GM21360 (cell line): ENCODE data around the gene UBASH3A.
"Not testable (repeated sequence)": the region's sequence is repeated elsewhere in the genome, so short reads cannot be mapped to it uniquely, and the experiment has no call there.

Experiments
- ATAC-seq: cut with Tn5 transposase; IDR thresholded peaks from one replicate; pipeline ENCODE4 v1.9.1; 2021; ENCODE audit warnings: mild to moderate bottlenecking, moderate library complexity; ENCODE audit not compliant: unreplicated experiment

The UBASH3A gene

DNA sequence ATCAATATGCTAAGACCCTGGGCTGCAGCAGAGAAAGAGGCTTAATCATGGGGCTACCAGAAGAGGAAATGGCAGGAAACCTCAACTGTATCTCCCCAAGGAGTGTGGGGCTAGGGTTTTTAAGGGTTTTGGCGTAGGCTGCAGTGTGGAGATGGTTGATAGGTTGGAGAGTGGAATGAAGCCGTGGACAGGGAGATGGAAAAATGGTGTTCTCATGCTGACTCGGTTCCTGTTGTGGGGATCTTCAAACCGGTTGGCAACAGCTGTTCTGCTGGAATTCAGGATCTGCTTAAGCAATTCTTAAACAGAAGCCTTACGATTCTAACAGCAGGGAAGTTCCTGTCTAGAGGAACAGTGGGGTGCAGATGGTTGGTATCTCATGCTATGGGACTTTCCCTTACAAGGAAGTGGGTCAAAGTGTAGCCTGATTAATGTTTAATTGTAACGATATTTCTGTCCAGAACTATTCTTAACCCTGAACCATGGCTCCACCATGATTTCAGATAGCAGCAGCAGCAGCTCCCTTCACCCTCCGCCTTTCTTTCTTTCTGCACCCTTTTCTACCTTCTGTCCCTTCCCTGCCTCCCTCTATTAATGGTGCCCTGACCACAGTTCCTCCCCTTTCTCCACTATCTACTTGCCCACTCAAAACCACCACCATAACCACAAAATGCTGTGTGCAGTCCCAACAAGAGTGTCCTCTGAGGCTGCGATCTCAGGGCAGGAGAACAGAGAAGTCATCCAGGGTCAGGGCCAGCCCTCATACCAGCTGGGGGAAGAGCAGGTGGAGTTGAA lies 61.5 kb downstream of the UBASH3A start:
- no peak for ATAC-seq

DNA sequence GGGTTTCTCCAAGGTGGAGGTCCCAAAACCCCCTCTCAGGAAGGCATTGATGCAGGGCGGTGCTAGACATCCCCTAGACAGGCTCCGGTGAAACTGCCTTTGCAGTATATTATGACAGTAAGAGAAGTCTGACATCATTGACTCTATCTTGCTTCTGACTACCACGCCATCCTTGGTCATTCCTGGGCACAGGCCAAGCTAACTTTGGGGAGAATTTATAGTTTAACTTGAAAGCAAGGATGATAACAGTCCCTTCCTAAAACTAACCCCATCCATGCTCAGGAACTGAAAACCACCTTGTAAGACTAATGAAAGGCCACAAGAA lies 62.1 kb downstream of the UBASH3A start:
- ATAC-seq: no peak

DNA sequence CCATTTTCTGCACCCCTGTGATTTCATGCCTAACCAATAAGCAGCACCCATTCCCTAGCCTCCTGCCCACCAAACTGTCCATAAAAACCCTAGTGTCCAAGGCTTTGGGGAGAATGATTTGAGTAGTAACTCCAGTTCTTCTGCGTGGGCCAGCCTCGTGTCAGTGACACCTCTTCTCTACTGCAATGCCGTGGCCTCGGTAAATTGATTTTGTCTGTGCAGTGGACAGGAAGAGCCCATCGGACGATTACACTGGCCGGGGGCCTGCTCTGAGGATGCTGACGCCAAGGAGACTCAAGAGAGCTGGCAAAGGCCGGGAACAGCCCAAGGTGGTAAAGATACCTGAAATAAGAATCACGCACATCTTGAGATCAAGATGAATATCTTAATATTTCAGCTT lies 63.0 kb downstream of the UBASH3A start:
- ATAC-seq: no peak

DNA sequence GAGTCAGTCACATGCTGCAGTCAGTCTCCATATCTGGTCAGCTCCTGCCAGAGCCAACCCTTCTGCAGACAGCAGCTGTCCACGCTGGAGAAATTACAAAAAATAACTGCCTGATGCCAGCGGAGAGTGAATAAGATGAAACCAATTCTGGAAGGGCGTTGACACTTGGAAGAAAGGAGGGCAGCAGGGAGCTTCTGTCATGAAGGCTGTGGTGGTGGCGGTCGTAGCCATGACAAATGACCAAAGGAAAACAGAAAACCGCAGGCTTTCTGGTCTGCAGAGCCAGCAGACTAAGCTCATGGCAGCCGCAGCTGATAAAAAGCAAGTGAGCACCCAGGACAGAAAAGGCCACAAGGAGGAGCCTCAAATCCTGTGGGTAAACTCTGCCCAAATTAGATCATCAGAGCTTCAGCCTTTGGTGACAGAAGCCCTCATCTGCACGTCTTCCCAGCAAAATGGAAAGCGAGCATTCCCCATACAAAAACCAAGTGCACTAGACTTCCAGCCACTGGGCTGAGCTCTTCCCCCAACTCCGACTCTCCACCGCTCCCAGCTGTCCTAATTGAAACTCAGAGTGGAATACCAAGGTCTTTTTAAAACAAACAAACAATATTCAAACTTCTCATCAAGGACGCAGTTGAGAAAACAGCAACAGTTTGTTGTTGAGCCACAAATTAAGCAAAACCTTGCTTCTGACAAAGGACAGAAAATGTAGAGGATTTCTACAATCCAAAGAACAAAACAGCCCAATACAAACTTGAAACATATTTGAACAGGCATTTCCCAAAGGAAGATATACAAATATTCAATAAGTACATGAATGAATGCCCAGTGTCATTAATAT lies 63.7 kb downstream of the UBASH3A start:
- ATAC-seq: no peak

DNA sequence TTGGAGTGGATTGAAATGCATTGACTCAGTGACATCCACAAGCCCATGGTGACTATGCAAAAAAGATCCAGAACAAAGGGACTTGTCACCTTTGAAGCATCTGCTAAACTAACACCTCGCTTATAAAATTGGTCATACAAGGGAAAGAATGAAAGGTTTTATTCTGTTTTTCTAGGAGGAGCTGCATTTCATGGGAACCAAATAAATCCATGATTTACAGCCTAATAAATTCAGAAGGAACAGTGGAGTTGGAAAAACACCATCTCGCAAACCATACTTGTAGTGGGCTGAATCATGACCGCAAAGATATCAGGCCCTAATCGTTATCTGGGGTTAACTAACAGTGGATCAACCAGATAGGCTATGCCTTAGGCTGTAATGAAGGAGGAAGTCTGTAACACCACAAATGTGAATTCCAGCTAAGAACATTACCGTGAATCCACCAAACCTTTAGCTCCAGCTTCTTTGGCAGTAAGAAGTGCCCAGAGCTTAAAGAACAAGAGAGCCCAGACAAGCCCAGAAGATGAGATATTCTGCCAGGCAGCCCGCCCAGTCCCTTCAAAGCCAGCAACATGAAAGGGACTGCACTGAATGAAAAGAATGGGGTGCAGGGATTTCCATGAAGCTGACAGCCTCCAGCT lies 64.9 kb downstream of the UBASH3A start:
- no peak for ATAC-seq

DNA sequence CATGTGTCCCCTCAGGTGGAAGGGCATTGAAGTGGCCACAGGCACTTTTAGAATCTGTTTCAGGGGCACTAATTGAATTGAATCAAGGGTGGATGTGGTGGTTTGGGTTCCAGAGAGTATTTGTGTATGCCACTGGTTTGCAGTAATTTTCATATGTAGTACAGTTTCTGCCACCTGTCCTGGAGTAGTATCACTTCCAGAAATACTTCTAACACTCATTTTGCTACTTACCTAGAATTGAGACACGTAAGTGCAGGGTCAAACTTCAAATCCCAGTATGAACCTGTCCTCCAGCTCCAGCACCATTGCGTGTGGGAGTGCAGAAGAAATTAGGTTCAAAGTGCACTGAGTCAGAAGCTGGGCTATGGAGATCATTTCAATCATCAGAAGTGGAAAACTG lies 65.6 kb downstream of the UBASH3A start:
- ATAC-seq: peak; percentile 38

DNA sequence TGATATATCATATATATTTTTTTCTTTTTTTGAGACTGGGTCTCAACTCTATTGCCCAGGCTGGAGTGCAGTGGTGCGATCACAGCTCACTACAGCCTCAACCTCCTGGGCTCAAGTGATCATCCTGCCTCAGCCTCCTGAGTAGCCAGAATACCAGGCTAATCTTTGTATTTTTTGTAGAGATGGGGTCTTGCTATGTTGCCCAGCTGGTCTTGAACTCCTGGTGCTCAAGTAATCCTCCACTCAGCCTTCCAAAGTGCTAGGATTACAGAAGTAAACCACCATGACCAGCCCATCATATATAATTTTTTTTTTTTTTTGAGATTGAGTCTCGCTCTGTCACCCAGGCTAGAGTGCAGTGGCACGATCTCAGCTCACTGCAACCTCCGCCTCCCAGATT lies 66.0 kb downstream of the UBASH3A start:
- ATAC-seq: not testable (repeated sequence)

DNA sequence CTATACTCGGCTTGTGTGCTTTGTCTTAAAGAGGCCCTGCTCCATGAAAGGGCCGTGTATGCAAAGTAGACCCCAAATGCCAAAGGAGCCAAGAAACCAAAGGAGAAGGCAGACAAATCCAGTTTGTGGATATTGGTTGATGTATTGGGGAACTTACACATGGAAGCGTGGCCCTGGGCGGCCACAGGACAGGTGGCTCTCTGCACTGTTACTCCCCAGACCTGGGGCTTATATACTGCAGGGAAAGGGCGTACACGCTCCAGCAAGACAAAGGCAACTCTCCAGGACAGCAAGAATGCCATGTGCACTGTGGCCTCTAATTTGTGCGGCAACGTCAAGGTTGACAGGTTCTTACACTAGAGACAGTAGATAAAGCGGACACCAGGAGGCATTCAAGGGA lies 67.5 kb downstream of the UBASH3A start:
- no peak for ATAC-seq

DNA sequence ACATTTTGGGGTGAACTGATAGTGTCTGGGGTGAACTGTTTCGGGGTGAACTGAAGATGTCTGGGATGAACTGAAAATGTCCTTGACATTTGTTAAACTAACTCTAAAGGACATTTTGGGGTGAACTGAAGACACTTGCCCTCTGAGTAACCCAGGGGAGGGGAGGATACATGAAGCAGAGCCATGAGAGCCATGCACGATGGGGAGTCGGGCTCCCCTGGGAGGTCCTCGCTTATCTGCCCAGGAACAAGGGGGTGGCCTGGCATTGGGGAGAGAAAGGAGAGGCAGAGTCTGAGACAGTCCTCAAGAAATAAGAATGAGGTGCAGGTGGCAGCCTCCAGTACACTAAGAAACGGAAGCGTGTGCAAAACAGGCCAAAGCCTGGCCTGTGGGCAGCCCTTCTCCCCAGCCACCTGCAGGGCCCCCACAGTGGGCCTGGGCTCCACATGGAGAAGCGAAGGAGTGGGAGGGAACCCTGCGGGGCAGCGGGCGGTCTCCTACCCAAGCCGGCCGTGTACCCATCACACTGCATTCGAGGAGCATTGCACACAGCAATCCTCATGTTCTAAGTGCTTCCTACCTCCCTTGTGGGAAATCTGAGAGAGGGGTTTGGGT lies 68.1 kb downstream of the UBASH3A start:
- no peak for ATAC-seq

DNA sequence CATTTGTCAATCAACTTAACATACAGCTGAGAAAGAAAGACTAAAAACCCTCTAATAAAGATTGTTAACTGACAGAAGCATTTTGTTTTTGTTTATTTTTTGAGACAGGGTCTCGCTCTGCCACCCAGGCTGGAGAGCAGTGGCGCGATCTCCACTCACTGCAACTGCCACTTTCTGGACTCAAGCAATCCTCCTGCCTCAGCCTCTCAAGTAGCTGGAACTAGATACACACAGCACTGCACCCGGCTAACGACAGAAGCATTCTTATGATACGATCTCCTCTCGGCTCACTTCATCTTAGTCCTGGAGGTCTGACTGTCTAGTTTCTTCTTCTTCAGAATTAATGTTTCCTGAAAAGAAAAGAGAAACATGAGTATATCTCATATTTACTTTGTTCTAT lies 68.8 kb downstream of the UBASH3A start:
- ATAC-seq: no peak

DNA sequence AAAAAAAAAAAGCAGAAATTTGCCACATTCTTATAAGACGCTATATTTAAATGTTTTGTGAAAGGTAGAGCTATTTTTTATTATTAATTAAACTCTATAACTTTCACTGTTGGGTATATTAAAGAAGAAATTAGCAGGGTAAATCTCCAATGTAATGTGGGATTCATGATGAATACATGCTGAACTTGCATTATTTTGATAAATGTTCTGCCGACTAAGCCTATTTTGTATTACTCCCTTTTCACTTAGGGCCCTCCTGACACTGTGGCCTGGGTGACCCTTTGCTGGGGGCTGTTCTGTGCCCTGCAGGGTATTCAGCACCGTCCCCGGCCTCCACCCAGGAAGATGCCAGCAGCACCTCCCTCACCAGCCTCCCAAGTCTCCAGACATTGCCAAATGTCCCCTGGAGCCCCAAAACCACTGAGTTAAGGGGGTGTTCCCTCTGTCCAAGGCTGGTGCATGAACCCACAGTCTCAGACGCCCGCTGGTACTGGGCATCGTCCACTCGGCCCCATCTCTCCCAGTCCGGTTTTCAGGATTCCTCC lies 69.9 kb downstream of the UBASH3A start:
- no peak for ATAC-seq

DNA sequence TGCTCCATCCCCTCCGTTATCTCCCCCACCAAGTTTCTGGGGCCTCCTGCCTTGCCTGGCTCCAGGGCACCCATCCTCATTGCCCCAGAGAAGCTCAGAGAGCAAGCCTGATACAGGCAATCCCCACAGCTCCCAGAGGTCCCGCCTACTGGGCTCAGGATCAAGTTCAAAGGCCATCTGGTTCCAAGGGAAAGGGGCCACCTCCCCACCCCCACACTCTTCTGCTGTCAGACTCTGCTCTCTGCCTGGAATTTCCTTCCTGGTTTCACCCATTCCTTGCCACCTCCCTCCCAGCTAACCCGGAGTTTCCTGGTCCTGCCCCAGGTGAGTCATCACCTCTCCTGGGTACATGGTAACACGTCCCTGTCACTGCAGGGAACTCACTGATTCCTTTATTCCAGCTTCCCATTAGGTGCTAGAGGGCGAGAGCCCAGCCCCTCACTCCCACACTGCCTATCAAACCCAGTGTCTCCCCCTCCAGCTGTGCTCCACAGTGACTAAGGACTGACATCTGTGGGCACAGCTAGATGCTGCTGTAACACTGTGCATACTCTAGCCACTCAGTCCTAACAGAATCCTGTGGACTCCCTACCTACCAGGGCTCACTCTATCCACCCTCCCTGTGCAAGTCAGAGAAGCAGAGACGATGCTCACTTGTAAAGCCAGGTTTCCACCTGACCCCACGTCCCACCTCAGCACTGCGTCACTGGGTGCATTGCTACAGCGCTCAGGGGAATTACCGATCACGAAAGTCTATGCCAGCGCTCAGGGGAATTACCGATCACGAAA lies 70.5 kb downstream of the UBASH3A start:
- ATAC-seq: peak; percentile 72

DNA sequence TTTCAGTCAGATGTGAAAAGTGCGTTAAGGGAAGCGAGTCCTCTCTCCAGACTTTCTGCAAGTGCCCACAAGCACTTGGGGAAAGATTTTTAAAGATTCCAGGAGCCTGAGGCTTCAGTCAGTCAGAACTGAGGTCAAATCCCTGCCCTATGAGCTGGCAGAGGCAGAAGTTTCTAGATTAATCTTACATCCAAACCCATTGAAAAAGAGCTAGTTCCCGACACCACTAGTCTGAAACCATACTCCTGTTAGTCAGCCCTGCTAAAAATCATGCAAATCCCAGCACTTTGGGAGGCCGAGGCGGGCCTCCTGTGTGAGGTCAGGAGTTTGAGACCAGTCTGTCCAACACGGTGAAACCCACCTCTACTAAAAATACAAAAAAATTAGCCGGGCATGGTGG lies 71.3 kb downstream of the UBASH3A start:
- ATAC-seq: no peak

DNA sequence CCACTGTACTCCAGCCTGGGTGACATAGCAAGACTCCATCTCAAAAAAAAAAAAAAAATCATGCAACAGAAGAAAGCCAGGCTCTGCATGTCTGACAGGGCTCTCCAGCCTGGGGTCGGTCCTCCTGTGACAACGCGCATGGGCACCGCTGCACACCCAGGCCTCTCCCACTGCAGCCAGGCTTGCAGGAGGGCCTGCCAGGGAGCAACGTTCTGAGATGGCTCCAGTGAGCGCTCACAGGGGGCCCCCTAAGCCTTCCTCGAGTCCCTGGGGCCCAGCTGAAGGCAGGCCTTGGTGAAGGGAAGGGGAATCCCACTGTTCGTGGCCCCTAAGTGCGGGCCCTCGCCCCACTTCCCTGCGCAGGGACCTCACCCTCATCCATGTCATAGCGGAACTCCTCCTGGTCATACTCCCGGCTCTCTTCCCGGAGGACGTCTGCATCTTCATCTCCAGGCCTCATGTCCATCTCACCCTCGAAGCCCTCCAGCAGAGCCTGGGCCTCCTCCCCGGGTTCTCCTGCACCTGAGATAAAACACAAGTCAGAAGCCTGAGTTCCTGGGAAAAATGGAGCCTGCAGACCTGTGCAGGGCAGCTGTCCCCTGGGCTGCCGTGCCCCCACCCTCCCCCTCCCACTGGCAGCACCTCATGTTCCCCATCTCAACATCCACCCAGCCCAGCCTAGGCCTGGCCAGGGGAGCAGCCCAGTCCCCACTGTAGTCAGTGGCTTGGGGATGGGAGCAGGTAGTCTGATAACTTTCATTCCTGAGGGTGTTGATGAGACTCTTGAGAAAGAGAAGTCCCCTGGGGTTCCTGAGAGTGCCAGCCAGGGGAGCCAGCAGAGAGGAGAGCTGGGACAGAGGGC lies 72.1 kb downstream of the UBASH3A start:
- no peak for ATAC-seq

DNA sequence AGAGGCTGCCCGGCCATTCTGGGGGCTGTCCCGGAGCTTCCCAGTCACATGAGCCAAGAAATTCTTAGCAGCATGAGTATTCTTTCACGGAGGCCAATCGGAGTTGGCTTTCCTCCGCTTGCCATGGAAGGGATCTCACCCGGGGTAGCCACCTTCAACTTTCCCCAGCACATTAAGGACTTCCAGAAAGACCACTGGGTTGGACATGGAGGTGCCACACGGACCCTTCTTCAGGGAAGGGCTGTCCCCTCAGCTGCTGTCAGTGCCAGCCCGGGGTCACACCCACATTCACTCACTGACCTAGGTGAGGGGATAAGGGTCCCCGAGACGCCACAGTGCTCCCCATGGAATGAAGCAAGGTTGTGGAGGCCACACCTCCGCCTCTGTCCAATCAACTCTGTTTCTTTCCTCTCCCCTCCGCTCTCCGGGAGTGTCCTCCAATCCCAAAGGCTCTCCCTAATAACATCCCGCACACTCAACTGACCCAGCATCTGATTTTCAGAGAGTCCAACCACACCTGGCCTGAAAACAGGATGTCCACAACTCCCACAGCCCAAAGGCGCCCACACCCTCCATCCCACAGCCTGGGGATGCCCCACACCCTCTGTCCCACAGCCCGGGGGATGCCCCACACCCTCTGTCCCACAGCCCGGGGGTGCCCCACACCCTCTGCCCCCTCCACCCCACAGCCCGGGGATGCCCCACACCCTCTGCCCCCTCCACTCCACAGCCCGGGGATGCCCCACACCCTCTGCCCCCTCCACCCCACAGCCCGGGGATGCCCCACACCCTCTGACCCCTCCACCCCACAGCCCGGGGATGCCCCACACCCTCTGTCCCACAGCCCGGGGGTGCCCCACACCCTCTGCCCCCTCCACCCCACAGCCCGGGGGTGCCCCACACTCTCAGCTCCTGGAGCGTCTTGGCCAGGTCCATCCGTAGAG lies 73.0 kb downstream of the UBASH3A start:
- no peak for ATAC-seq

DNA sequence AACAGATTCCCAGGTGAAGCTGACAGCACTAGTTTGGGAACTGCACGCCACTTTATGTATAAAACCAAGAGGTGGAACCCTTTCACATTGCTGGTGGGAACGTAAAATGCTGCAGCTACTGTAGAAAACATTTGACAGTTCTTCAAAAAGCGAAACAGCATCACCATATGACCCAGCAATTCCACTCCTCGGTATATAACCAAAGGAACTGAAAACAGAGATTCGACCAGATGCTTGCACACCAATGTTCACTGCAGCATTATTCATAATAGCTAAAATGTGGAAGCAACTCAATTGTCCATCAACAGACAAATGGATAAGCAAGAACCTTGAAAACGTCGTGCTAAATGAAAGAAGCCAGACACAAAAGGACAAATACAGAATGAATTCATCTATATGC lies 74.8 kb downstream of the UBASH3A start:
- ATAC-seq: no peak

DNA sequence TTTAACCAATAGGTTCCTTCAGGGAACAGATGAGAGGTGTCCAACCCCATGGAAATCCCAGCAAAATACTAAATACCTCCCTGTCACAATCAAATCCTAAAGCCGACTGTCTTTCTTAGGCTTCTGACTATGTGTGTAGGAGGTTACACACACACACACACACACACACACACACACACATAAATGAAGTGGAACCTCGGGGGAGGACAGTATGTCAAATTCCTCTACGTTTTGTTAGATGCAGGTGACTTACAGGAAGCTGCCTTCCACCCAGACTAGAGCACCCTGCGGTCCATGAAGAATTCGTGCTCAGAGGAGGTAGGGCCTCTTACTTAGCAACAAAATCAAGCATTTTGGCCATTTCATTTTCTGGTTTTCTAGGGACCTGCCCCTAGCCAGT lies 75.9 kb downstream of the UBASH3A start:
- no peak for ATAC-seq

DNA sequence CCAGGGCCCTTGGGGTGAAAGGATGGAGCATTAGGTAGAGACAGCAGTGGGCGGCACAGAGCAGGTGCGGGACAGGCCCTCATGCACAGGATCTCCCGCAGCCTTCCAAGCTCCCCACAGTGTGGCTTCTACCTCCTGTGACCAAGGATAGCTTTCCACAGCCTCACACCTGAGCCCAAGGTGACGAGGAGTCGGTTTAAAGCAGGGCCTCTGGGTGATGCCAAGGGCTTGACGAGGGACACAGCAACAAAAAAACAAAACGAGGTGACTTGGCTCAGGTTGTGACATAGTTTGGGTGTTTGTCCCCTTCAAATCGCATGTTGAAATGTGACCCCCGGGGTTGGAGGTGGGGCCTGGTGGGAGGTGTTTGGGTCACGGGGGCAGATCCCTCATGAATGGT lies 77.0 kb downstream of the UBASH3A start:
- no peak for ATAC-seq
